Neuronal stem cell (in vitro differentiated cells): Measurements from ENCODE around the gene TRIM41.
"Not testable (repeated sequence)": the region's sequence is repeated elsewhere in the genome, so short reads cannot be mapped to it uniquely, and the experiment has no call there.

ENCODE experiments used
- DNase-seq: peaks from one replicate; pipeline ENCODE4 v3.0.0-alpha.2; 2013; ENCODE audit warnings: low spot score
- H2AFZ ChIP-seq: one replicate; pipeline ENCODE4 v1.6.1; 2013; ENCODE audit warnings: mild to moderate bottlenecking, low read length, inconsistent platforms
- H2AK5ac ChIP-seq: 2 replicates; pipeline ENCODE4 v1.6.1; 2013; ENCODE audit warnings: low read depth, mild to moderate bottlenecking, inconsistent platforms, low read length, moderate library complexity, mixed read lengths
- H2BK120ac ChIP-seq: 2 replicates; pipeline ENCODE4 v1.6.1; 2013; ENCODE audit warnings: low read depth, mild to moderate bottlenecking, inconsistent platforms, low read length, moderate library complexity, mixed read lengths
- H2BK12ac ChIP-seq: one replicate; pipeline ENCODE4 v1.6.1; 2013; ENCODE audit warnings: low read length, inconsistent platforms
- H2BK15ac ChIP-seq: 2 replicates; pipeline ENCODE4 v1.6.1; 2013; ENCODE audit warnings: mild to moderate bottlenecking, low read length, inconsistent platforms, mixed read lengths
- H2BK5ac ChIP-seq: one replicate; pipeline ENCODE4 v1.6.1; 2013; ENCODE audit warnings: inconsistent platforms, mild to moderate bottlenecking, low read length, moderate library complexity
- H3K14ac ChIP-seq: one replicate; pipeline ENCODE4 v1.6.1; 2013; ENCODE audit warnings: low read length, inconsistent platforms
- H3K18ac ChIP-seq: 2 replicates; pipeline ENCODE4 v1.6.1; 2013; ENCODE audit warnings: low read length, inconsistent platforms
- H3K23ac ChIP-seq: 2 replicates; pipeline ENCODE4 v1.6.1; 2013; ENCODE audit warnings: low read depth, mild to moderate bottlenecking, mixed read lengths, low read length, inconsistent platforms; ENCODE audit not compliant: poor library complexity
- H3K27ac ChIP-seq: replicated peaks from 3 replicates; pipeline ENCODE4 v1.5.1; 2013; ENCODE audit warnings: low read length, inconsistent platforms
- H3K27me3 ChIP-seq, 3 experiments: 2 replicates each; pipeline ENCODE4 v1.6.1; 2013; ENCODE audit warnings: low read length in 3 of 3, mild to moderate bottlenecking in 2 of 3, inconsistent platforms in 1 of 3, low read depth in 1 of 3, mixed read lengths in 1 of 3, moderate library complexity in 1 of 3; ENCODE audit not compliant: control insufficient read depth in 3 of 3, insufficient read depth in 3 of 3
- H3K36me3 ChIP-seq, 2 donors: replicated peaks in 1 of 2; 2 replicates each; pipeline ENCODE4 v1.6.1; 2013; ENCODE audit warnings: low read length in 2 of 2; ENCODE audit not compliant: control insufficient read depth in 2 of 2, insufficient read depth in 2 of 2
- H3K4ac ChIP-seq: 2 replicates; pipeline ENCODE4 v1.6.1; 2013; ENCODE audit warnings: inconsistent platforms, mild to moderate bottlenecking, low read length, moderate library complexity
- H3K4me1 ChIP-seq, 2 donors: 1 replicate in 1 of 2; 2 replicates in 1 of 2; pipeline ENCODE4 v1.6.1; 2013; ENCODE audit warnings: low read length in 2 of 2, low read depth in 1 of 2; ENCODE audit not compliant: control insufficient read depth in 2 of 2, insufficient read depth in 1 of 2
- H3K4me2 ChIP-seq: one replicate; pipeline ENCODE4 v1.6.1; 2013; ENCODE audit warnings: mild to moderate bottlenecking, low read length, inconsistent platforms; ENCODE audit not compliant: insufficient read depth, poor library complexity, severe bottlenecking
- H3K4me3 ChIP-seq, 2 donors: 2 replicates each; pipeline ENCODE4 v1.5.1; 2013; ENCODE audit warnings: low read length in 2 of 2, mild to moderate bottlenecking in 2 of 2, inconsistent platforms in 1 of 2, moderate library complexity in 1 of 2
- H3K79me1 ChIP-seq: one replicate; pipeline ENCODE4 v1.6.1; 2013; ENCODE audit warnings: low read depth, mild to moderate bottlenecking, inconsistent platforms, low read length, moderate library complexity
- H3K9ac ChIP-seq: one replicate; pipeline ENCODE4 v1.6.1; 2013; ENCODE audit warnings: mild to moderate bottlenecking, low read depth, low read length, inconsistent platforms; ENCODE audit not compliant: poor library complexity
- H3K9me3 ChIP-seq, 2 donors: replicated peaks in 1 of 2; 2 replicates each; pipeline versions ENCODE3 to v1.6.1; 2013; ENCODE audit warnings: low read length in 2 of 2, mild to moderate bottlenecking in 2 of 2, inconsistent platforms in 1 of 2, low read depth in 1 of 2, mixed read lengths in 1 of 2, moderate library complexity in 1 of 2; ENCODE audit not compliant: control insufficient read depth in 2 of 2, insufficient read depth in 1 of 2
- H4K8ac ChIP-seq: one replicate; pipeline ENCODE4 v1.6.1; 2013; ENCODE audit warnings: low read depth, mild to moderate bottlenecking, inconsistent platforms, low read length, moderate library complexity
- H4K91ac ChIP-seq: one replicate; pipeline ENCODE4 v1.6.1; 2013; ENCODE audit warnings: low read length, low read depth, mild to moderate bottlenecking, inconsistent platforms; ENCODE audit not compliant: poor library complexity
- WGBS, 2 donors: extraction: QIAGEN DNeasy Blood & Tissue Kit; methylation state at CpG; one replicate each; pipeline ENCODE4 v1.1.7; 2013; ENCODE audit warnings: missing lambda C conversion rate in 2 of 2, mixed read lengths in 1 of 2; ENCODE audit not compliant: insufficient read length in 2 of 2, insufficient replicate concordance in 1 of 2; ENCODE audit errors: extremely low coverage in 2 of 2; 5-methylcytosine and 5-hydroxymethylcytosine counted together

Gene TRIM41

GRCh38 chr5:181177559-181177958 lies 45.5 kb upstream of the TRIM41 start:
- not testable (repeated sequence) for H2BK5ac ChIP-seq, H2AFZ ChIP-seq, H3K9ac ChIP-seq, H2BK120ac ChIP-seq, H3K9me3 ChIP-seq, H4K8ac ChIP-seq, H2AK5ac ChIP-seq, H2BK15ac ChIP-seq, H3K23ac ChIP-seq, H3K14ac ChIP-seq, H3K4me2 ChIP-seq, DNase-seq, H3K4me3 ChIP-seq, H3K36me3 ChIP-seq, H3K27ac ChIP-seq, H3K18ac ChIP-seq, H3K4ac ChIP-seq, H3K4me1 ChIP-seq, H2BK12ac ChIP-seq, H4K91ac ChIP-seq, H3K79me1 ChIP-seq
- H3K27me3 ChIP-seq: peaks cover 0 to 19% (median 10%) of the 10 kb centered on the region in 3 experiments
- no CpG with 5 or more reads among the region's 14 CpGs for WGBS, 2 donors

- H3K4me3 ChIP-seq: no peak overlapping the region
- H3K23ac ChIP-seq: no peak overlapping the region
- H3K27ac ChIP-seq: no peak overlapping the region
- no CpG with 5 or more reads among the region's 25 CpGs for WGBS, 2 donors
- H3K27me3 ChIP-seq: no peaks in the 10 kb centered on the region
- H3K9ac ChIP-seq: no peak overlapping the region
- no peak overlapping the region for H2BK5ac ChIP-seq
- no peak overlapping the region for H3K4ac ChIP-seq
- no peak overlapping the region for H4K8ac ChIP-seq
- H3K4me1 ChIP-seq: no peaks in the 10 kb centered on the region
- H3K4me2 ChIP-seq: no peak overlapping the region
- no peak overlapping the region for H3K14ac ChIP-seq
- no peaks in the 10 kb centered on the region for H3K79me1 ChIP-seq
- no peak for DNase-seq
- no peak overlapping the region for H2BK120ac ChIP-seq
- H2AK5ac ChIP-seq: no peak overlapping the region
- no peaks in the 10 kb centered on the region for H3K9me3 ChIP-seq
- no peak overlapping the region for H3K18ac ChIP-seq
- no peak overlapping the region for H2BK12ac ChIP-seq
- peak overlapping the region; percentile 66 for H2AFZ ChIP-seq
- no peak overlapping the region for H2BK15ac ChIP-seq
- no peak overlapping the region for H4K91ac ChIP-seq
- no peaks in the 10 kb centered on the region for H3K36me3 ChIP-seq
Observed at GRCh38 chr5:181181650-181182565, 41.2 kb upstream of the TRIM41 start.

GRCh38 chr5:181182651-181183050 lies 40.4 kb upstream of the TRIM41 start:
- Histone ChIP-seq H3K14ac (no peak overlapping the region), H3K18ac (no peak overlapping the region), H2BK12ac (no peak overlapping the region), H2BK15ac (no peak overlapping the region), H3K23ac (no peak overlapping the region), H4K8ac (no peak overlapping the region), H2BK5ac (no peak overlapping the region), H3K36me3 (no peaks in the 10 kb centered on the region), H4K91ac (no peak overlapping the region), H2AK5ac (no peak overlapping the region), H3K4ac (no peak overlapping the region), H3K79me1 (no peaks in the 10 kb centered on the region), H3K4me1 (no peaks in the 10 kb centered on the region), H3K9ac (no peak overlapping the region), H3K9me3 (no peaks in the 10 kb centered on the region), H2AFZ (no peak overlapping the region), H3K27me3 (no peaks in the 10 kb centered on the region), H2BK120ac (no peak overlapping the region), H3K4me3 (no peak overlapping the region), H3K27ac (no peak overlapping the region), H3K4me2 (no peak overlapping the region)
- no peak for DNase-seq
- WGBS, 2 donors: no CpG with 5 or more reads among the region's 12 CpGs

GRCh38 chr5:181184845-181185216 lies 38.2 kb upstream of the TRIM41 start:
- Histone ChIP-seq H3K4me1 (peaks cover 0 to 4% of the 10 kb centered on the region in 2 donors), H3K14ac (no peak overlapping the region), H2AK5ac (no peak overlapping the region), H3K9ac (no peak overlapping the region), H2BK120ac (no peak overlapping the region), H2BK5ac (no peak overlapping the region), H2BK12ac (no peak overlapping the region), H2BK15ac (no peak overlapping the region), H3K4ac (no peak overlapping the region), H2AFZ (peak overlapping the region; percentile 93), H3K4me3 (no peak overlapping the region), H4K91ac (no peak overlapping the region), H3K18ac (no peak overlapping the region), H3K79me1 (no peaks in the 10 kb centered on the region), H3K9me3 (no peaks in the 10 kb centered on the region), H3K23ac (peak overlapping the region; percentile 10), H3K36me3 (no peaks in the 10 kb centered on the region), H3K27ac (no peak overlapping the region), H4K8ac (no peak overlapping the region), H3K27me3 (peaks cover 0 to 6% (median 3%) of the 10 kb centered on the region in 3 experiments), H3K4me2 (no peak overlapping the region)
- DNase-seq: no peak
- WGBS, 2 donors: no CpG with 5 or more reads among the region's 16 CpGs
